PC-9 (cell line): ENCODE data around the gene B3GAT1.

Experiments used
- EZH2 ChIP-seq: fragments of 200-600 bp; sonication (generic); IDR thresholded peaks from 2 replicates; pipeline ENCODE4 v1.8.0; 2017; ENCODE audit warnings: antibody characterized with exemption, low read depth
- TF ChIP-seq, protein P1 (sequence below): fragments of 200-600 bp; sonication (generic); conservative IDR thresholded peaks from 2 replicates; pipeline ENCODE4 v1.6.1; 2017; ENCODE audit warnings: mixed run types, antibody characterized with exemption, mild to moderate bottlenecking, moderate library complexity

DNA sequence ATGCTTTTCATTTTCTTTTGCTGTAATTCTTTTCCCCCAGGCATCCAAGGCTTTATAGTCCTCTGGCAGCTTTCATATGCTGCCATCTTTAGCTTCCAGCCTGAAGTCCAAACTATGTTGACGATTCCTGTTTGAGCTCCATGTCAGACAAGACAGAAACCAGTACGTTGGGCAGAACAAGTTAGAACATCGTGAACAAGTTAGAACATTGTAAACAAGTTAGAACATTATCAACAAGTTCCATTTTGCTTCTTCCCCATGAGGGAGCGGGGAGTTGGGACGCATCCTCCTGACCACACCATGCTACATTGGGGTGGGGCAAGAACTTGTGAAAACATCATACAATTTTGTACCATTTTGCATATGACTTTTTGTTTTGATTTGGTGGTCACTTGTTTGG is 56.4 kb downstream of the B3GAT1 start:
- TF ChIP-seq, protein P1, sequence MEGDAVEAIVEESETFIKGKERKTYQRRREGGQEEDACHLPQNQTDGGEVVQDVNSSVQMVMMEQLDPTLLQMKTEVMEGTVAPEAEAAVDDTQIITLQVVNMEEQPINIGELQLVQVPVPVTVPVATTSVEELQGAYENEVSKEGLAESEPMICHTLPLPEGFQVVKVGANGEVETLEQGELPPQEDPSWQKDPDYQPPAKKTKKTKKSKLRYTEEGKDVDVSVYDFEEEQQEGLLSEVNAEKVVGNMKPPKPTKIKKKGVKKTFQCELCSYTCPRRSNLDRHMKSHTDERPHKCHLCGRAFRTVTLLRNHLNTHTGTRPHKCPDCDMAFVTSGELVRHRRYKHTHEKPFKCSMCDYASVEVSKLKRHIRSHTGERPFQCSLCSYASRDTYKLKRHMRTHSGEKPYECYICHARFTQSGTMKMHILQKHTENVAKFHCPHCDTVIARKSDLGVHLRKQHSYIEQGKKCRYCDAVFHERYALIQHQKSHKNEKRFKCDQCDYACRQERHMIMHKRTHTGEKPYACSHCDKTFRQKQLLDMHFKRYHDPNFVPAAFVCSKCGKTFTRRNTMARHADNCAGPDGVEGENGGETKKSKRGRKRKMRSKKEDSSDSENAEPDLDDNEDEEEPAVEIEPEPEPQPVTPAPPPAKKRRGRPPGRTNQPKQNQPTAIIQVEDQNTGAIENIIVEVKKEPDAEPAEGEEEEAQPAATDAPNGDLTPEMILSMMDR = no peak
- no peak for TF ChIP-seq EZH2
